Heart right ventricle (tissue), 16 donors: ENCODE data around the gene PCP2. TPM values are rescaled to one million over a fixed set of nuclear protein-coding genes. Genes with fewer than 3 reads are reported as not detected.

Experiments used
- ATAC-seq, 8 donors: fragments of 200-7000 bp; cut with Tn5 transposase; one replicate each; pipeline ENCODE4 v1.9.1; 2020; ENCODE audit warnings: mild to moderate bottlenecking in 8 of 8, moderate library complexity in 8 of 8, moderate number of reproducible peaks in 1 of 8
- DNase-seq, 2 donors: peaks; one replicate each; pipeline ENCODE4 v3.0.0-alpha.2; 2020
- H3K27ac ChIP-seq, 10 donors: fragments of 200-600 bp; sonication (generic) in 2 of 10; one replicate each; pipeline versions ENCODE4 v1.5.0 to v1.8.0; 2020 to 2022; ENCODE audit warnings: mild to moderate bottlenecking in 3 of 10
- H3K27me3 ChIP-seq, 7 donors: fragments of 200-600 bp; one replicate each; pipeline ENCODE4 v1.8.0; 2021 to 2022; ENCODE audit warnings: mild to moderate bottlenecking in 2 of 7
- H3K36me3 ChIP-seq, 9 donors: fragments of 200-600 bp; sonication (generic) in 1 of 9; one replicate each; pipeline versions ENCODE4 v1.5.0 to v1.8.0; 2020 to 2022; ENCODE audit warnings: mild to moderate bottlenecking in 2 of 9
- H3K4me1 ChIP-seq, 9 donors: fragments of 200-600 bp; sonication (generic) in 1 of 9; one replicate each; pipeline versions ENCODE4 v1.5.0 to v1.8.0; 2020 to 2022; ENCODE audit warnings: mild to moderate bottlenecking in 4 of 9
- H3K4me3 ChIP-seq, 10 donors: fragments of 200-600 bp; sonication (generic) in 2 of 10; one replicate each; pipeline versions ENCODE4 v1.5.0 to v1.8.0; 2020 to 2022; ENCODE audit warnings: mild to moderate bottlenecking in 7 of 10, moderate library complexity in 2 of 10
- H3K9me3 ChIP-seq, 11 donors: fragments of 200-600 bp in 10 of 11; sonication (generic) in 2 of 11; one replicate each; pipeline versions ENCODE4 v1.5.0 to v1.8.0; 2013 to 2022; ENCODE audit warnings: mild to moderate bottlenecking in 2 of 11, control low read depth in 1 of 11, moderate library complexity in 1 of 11
- CTCF ChIP-seq, 9 donors: fragments of 200-600 bp; sonication (generic) in 2 of 9; IDR thresholded peaks; one replicate each; pipeline versions ENCODE4 v1.5.0 to v1.8.0; 2021 to 2022; ENCODE audit warnings: antibody characterized with exemption in 9 of 9, mild to moderate bottlenecking in 5 of 9, moderate library complexity in 1 of 9
- WGBS, 2 donors: extraction: QIAGEN DNeasy Blood & Tissue Kit; methylation state at CpG; one replicate each; pipeline ENCODE4 v1.1.7; 2013; ENCODE audit warnings: inconsistent platforms in 1 of 2; 5-methylcytosine and 5-hydroxymethylcytosine counted together
- intact Hi-C, 10 donors: fragments of 100-400 bp; cut with DNase I; formaldehyde crosslinking; loops; one replicate each; pipeline versions ENCODE4 v1.11.1 to v1.14.2; 2022
- long read RNA-seq, 3 donors: library from polyadenylated mRNA; unstranded; transcript quantifications; one replicate each; pipeline ENCODE4 v2.0.0, GENCODE V29; 2020 to 2021
- polyA plus RNA-seq, 2 donors: library from polyadenylated mRNA; stranded (reverse); fragments of 200-250 nt; gene quantifications; one replicate each; pipeline ENCODE4 v1.2.3, GENCODE V29; 2013
- total RNA-seq, 10 donors: library from RNA; stranded (reverse); fragmentation: NEBNext Ultra II Directional in 3 of 10; extraction: Animal tissue kit (Norgen Biotek cat#: 25700) in 3 of 10; gene quantifications; one replicate each; pipeline versions ENCODE4 v1.2.1 to v1.2.4, GENCODE V29; 2021 to 2023
- donor health status: Arrhythmogenic right ventricular cardiomyopathy.
- donor health status: ischemic (EF 13 %, LVEDD 7.1; RV severe dilation, severe dysfunction).
- donor health status: healthy with polysubstance abuse.
- donor health status: DM: no; HTN: yes; CAD: no.
- donor health status: DM: no; HTN: no; CAD: no.
- donor health status: ischemic (EF 25% LVEDD 6.9; RV normal size, moderate dysfunction).
- donor health status: ischemic (EF 25% LVEDD 5.7; RV mildly dilated, moderate dysfunction).
- donor health status: healthy.
- donor health status: DM: yes; HTN: yes; CAD: no.
- donor health status: Ischemic cardiomyopathy.
- donor health status: ischemic (EF 35%, LVEDD 5.7; RV mildly dilated, moderate dysfunction).
- donor health status: nonischemic (EF 11% LVEDD 7.7; RV severe dilation, severe dysfunction).
- donor health status: DM: yes; HTN: yes; CAD: no.
- donor health status: PGD.
- donor health status: ischemic (EF 29% LVEDD 5.4; RV normal size, mild dysfunction).
- donor health status: nonischemic (EF 23%, LVEDD 6.1; RV moderate dilation, normal function).

Gene PCP2
- total RNA-seq (1 to 10 TPM in 5 of 10 donors, under 1 TPM in 3, not detected in 2; 0.35 to 3.8 (median 2.3) TPM), polyA plus RNA-seq (1 to 10 TPM in 1 of 2 donors, under 1 TPM in 1; 0.67 to 1.0 TPM)
- long read RNA-seq, donor 1, partial matches to known transcripts: 0 of 1 reads
- long read RNA-seq, donor 1, other reads (novel, unspliced or antisense): 1 of 1 reads
- long read RNA-seq, donor 2, partial matches to known transcripts: 0 of 1 reads
- long read RNA-seq, donor 2, other reads (novel, unspliced or antisense): 1 of 1 reads
- long read RNA-seq, donor 3: 0 reads

GRCh38 chr19:7633698-7634097, at the start of gene PCP2:
Gene PCP2 (minus strand): TSS chr19:7633719. CDS start chr19:7633457, 262 bp downstream.
- no peak within 1 kb of the TSS for H3K27ac ChIP-seq
- H3K36me3 ChIP-seq: peaks cover 0 to 14% (median 0%) of the 10 kb centered on the region in 9 donors
- ATAC-seq: no peak
- H3K4me1 ChIP-seq: peaks cover 5 to 38% (median 20%) of the 10 kb centered on the region in 9 donors
- no peak for DNase-seq
- no peaks in the 10 kb centered on the region for H3K9me3 ChIP-seq
- intact Hi-C loops: no loop called here
- H3K4me3 ChIP-seq: no peak within 1 kb of the TSS
- peaks cover 4 to 32% (median 27%) of the 10 kb centered on the region in 7 donors for H3K27me3 ChIP-seq
- WGBS, 2 donors: 36 to 67% methylated on average over 1 to 2 of the region's 2 CpGs
- TF ChIP-seq CTCF (IDR thresholded peaks at IDR 0.05): no peak

GRCh38 chr19:7682175-7682855, 48.8 kb upstream of the PCP2 start:
- whole genome bisulfite sequencing, 2 donors: 71 to 78% methylated on average over 74 of the region's 74 CpGs
- peaks cover 0 to 25% (median 13%) of the 10 kb centered on the region in 9 donors for H3K4me1 ChIP-seq
- ATAC-seq (no peak), DNase-seq (peak in 1 of 2 donors; percentile 28)
- H3K36me3 ChIP-seq: peaks cover 0 to 35% (median 6%) of the 10 kb centered on the region in 9 donors
- H3K4me3 ChIP-seq: peak overlapping the region in 9 of 10 donors; percentile 94 to 100 (median 100)
- H3K27ac ChIP-seq: peak overlapping the region in 2 of 10 donors; percentile 10 to 99
- H3K9me3 ChIP-seq: no peaks in the 10 kb centered on the region
- H3K27me3 ChIP-seq: peaks cover 0 to 20% (median 11%) of the 10 kb centered on the region in 7 donors
- intact Hi-C loops: loop anchor here in 5 of 10 donors (5.0 to 10.0 kb wide), 7 partner anchors 112 to 330 kb away; no protein-coding TSS in a partner anchor
- TF ChIP-seq CTCF (IDR thresholded peaks at IDR 0.05): no peak

- intact Hi-C loops: loop anchor here in 7 of 10 donors (2.0 to 10.0 kb wide), 10 partner anchors 29 to 329 kb away; no protein-coding TSS in a partner anchor
- Histone ChIP-seq H3K27me3 (peaks cover 0 to 21% (median 15%) of the 10 kb centered on the region in 7 donors), H3K9me3 (no peaks in the 10 kb centered on the region), H3K27ac (peak overlapping the region in 9 of 10 donors; percentile 81 to 99 (median 90)), H3K4me3 (peak overlapping the region; percentile 94 to 100 (median 100)), H3K4me1 (peaks cover 0 to 32% (median 13%) of the 10 kb centered on the region in 9 donors), H3K36me3 (peaks cover 0 to 35% (median 6%) of the 10 kb centered on the region in 9 donors)
- 3 to 6% methylated on average over 43 of the region's 43 CpGs for WGBS, 2 donors
- TF ChIP-seq CTCF (IDR thresholded peaks at IDR 0.05): peak; percentile 4 to 65 (median 37)
- ATAC-seq (peak; percentile 63 to 86 (median 70)), DNase-seq (peak; percentile 67 to 83)
Measured at GRCh38 chr19:7681340-7682174, 48.0 kb upstream of the PCP2 start.
